Measurements from ENCODE around the gene LRRIQ4. TPM values are rescaled to one million over a fixed set of nuclear protein-coding genes. Genes with fewer than 3 reads are reported as not detected.

LRRIQ4 gene
- total RNA-seq, 6 experiments from 2014 or later, result not detected

- H3K9me3 ChIP-seq, result no peaks in the 10 kb centered on the region
- H3K4me1 ChIP-seq, result no peaks in the 10 kb centered on the region
- TF ChIP-seq CTCF (IDR thresholded peaks at IDR 0.05) (no peak), POLR2A (IDR thresholded peaks at IDR 0.05) (no peak)
- no peak overlapping the region for H3K4me3 ChIP-seq
- no peak overlapping the region for H3K27ac ChIP-seq
- ATAC-seq (no peak), DNase-seq (no peak)
- peaks cover 0 to 17% (median 6%) of the 10 kb centered on the region in 4 donors for H3K36me3 ChIP-seq
- intact Hi-C loops (cut with DNase I), result no loop called here
- H3K27me3 ChIP-seq, result no peaks in the 10 kb centered on the region
- 95% methylated on average over 4 of the region's 4 CpGs for WGBS (ENCODE audit: insufficient coverage, low coverage, low lambda C conversion rate, missing lambda C conversion rate)
Observed at GRCh38 chr3:169790687-169791429, 21.8 kb upstream of the LRRIQ4 start.

GRCh38 chr3:169792359-169792758, 20.3 kb upstream of the LRRIQ4 start:
- no CpG with 5 or more reads among the region's 1 CpG for WGBS (ENCODE audit: insufficient coverage, low coverage, low lambda C conversion rate, missing lambda C conversion rate)
- Histone ChIP-seq H3K27me3 (no peaks in the 10 kb centered on the region), H3K4me1 (no peaks in the 10 kb centered on the region), H3K27ac (no peak overlapping the region), H3K9me3 (no peaks in the 10 kb centered on the region), H3K4me3 (no peak overlapping the region), H3K36me3 (peaks cover 0 to 8% (median 0%) of the 10 kb centered on the region in 4 donors)
- no peak for ATAC-seq
- DNase-seq, result no peak
- TF ChIP-seq POLR2A (IDR thresholded peaks at IDR 0.05), result no peak
- no peak for TF ChIP-seq CTCF (IDR thresholded peaks at IDR 0.05)
- intact Hi-C loops (cut with DNase I), result no loop called here

GRCh38 chr3:169804681-169805080, 8.0 kb upstream of the LRRIQ4 start:
- no peak overlapping the region for H3K4me3 ChIP-seq
- no peaks in the 10 kb centered on the region for H3K9me3 ChIP-seq
- DNase-seq (no peak), ATAC-seq (no peak)
- TF ChIP-seq POLR2A (IDR thresholded peaks at IDR 0.05) (no peak), CTCF (IDR thresholded peaks at IDR 0.05) (no peak)
- intact Hi-C loops (cut with DNase I), result no loop called here
- 78% methylated on average over 3 of the region's 3 CpGs for WGBS (ENCODE audit: insufficient coverage, low coverage, low lambda C conversion rate, missing lambda C conversion rate)
- no peaks in the 10 kb centered on the region for H3K27me3 ChIP-seq
- H3K4me1 ChIP-seq, result no peaks in the 10 kb centered on the region
- no peak overlapping the region for H3K27ac ChIP-seq
- H3K36me3 ChIP-seq, result no peaks in the 10 kb centered on the region

GRCh38 chr3:169809230-169809795, 3.4 kb upstream of the LRRIQ4 start:
- no peak for DNase-seq
- H3K9me3 ChIP-seq, result no peaks in the 10 kb centered on the region
- H3K27ac ChIP-seq, result no peak overlapping the region
- intact Hi-C loops (cut with DNase I), result no loop called here
- no peak for ATAC-seq
- no peaks in the 10 kb centered on the region for H3K36me3 ChIP-seq
- TF ChIP-seq CTCF (IDR thresholded peaks at IDR 0.05) (no peak), POLR2A (IDR thresholded peaks at IDR 0.05) (no peak)
- no peak overlapping the region for H3K4me3 ChIP-seq
- 29% methylated on average over 2 of the region's 2 CpGs for WGBS (ENCODE audit: insufficient coverage, low coverage, low lambda C conversion rate, missing lambda C conversion rate)
- H3K4me1 ChIP-seq, result peaks cover 0 to 8% (median 0%) of the 10 kb centered on the region in 4 donors
- H3K27me3 ChIP-seq, result no peaks in the 10 kb centered on the region
